ENCODE measurements around the gene DDO.
"Not testable (repeated sequence)": the region's sequence is repeated elsewhere in the genome, so short reads cannot be mapped to it uniquely, and the experiment has no call there.

- TF ChIP-seq CTCF (conservative IDR thresholded peaks at IDR 0.05 in 1 of 2, IDR thresholded peaks at IDR 0.05 in 1 of 2; ENCODE audit: extremely low read depth in 1 of 2, insufficient read depth in 1 of 2, low read depth in 1 of 2, low read length in 2 of 2): peak; percentile 29 to 59
- not testable (repeated sequence) for TF ChIP-seq EZH2 (IDR thresholded peaks at IDR 0.05; ENCODE audit: borderline replicate concordance, low read length)
Observed at GRCh38 chr6:110457567-110458175, 42.3 kb upstream of the DDO start.

Measured in mammary epithelial cell (primary cell).